A673 (cell line): ENCODE measurements around the gene VCX. TPM values are rescaled to one million over a fixed set of nuclear protein-coding genes. Genes with fewer than 3 reads are reported as not detected.

Experiments
- BruUV-seq: library from RNA; stranded (reverse); fragments of 400-500 nt; replicated peaks from 2 replicates; lab custom pipeline; 2021; lab: Mats Ljungman, UMichigan
- CTCF ChIA-PET: fragments of 300-600 bp; sonication (Branson Sonifier 250); formaldehyde crosslinking; loops from one replicate; lab custom pipeline; 2022; ENCODE audit warnings: antibody characterized with exemption; lab: Charles Lee
- POLR2A ChIA-PET: fragments of 300-600 bp; sonication (Branson Sonifier 250); formaldehyde crosslinking; loops from one replicate; lab custom pipeline; 2022; ENCODE audit warnings: antibody characterized with exemption; ENCODE audit not compliant: low non-redundant PET; lab: Charles Lee
- DNase-seq: peaks from one replicate; pipeline ENCODE4 v3.0.0-alpha.2; 2015; ENCODE audit warnings: low spot score
- H3K27ac ChIP-seq: fragments of 200-600 bp; sonication (generic); 2 replicates; pipeline ENCODE4 v1.5.1; 2016; ENCODE audit warnings: mixed run types, low read depth, mild to moderate bottlenecking, mixed read lengths, antibody characterized with exemption, low read length; ENCODE audit not compliant: poor library complexity, severe bottlenecking
- H3K27me3 ChIP-seq: fragments of 200-600 bp; sonication (generic); replicated peaks from 2 replicates; pipeline ENCODE4 v1.6.1; 2017; ENCODE audit warnings: mixed run types, low read depth, mild to moderate bottlenecking, mixed read lengths, antibody characterized with exemption, low read length; ENCODE audit not compliant: insufficient read depth, poor library complexity
- H3K36me3 ChIP-seq: fragments of 200-600 bp; sonication (generic); 2 replicates; pipeline ENCODE4 v1.6.1; 2016; ENCODE audit warnings: mixed run types, mild to moderate bottlenecking, mixed read lengths, antibody characterized with exemption, low read length; ENCODE audit not compliant: insufficient read depth, poor library complexity, severe bottlenecking
- H3K4me1 ChIP-seq: fragments of 200-600 bp; sonication (generic); 2 replicates; pipeline ENCODE4 v1.6.1; 2017; ENCODE audit warnings: mixed run types, mild to moderate bottlenecking, mixed read lengths, antibody characterized with exemption, low read length; ENCODE audit not compliant: insufficient read depth, poor library complexity, severe bottlenecking
- H3K4me3 ChIP-seq: fragments of 200-600 bp; sonication (generic); 2 replicates; pipeline ENCODE4 v1.5.1; 2016; ENCODE audit warnings: low read depth, mixed run types, mild to moderate bottlenecking, mixed read lengths, low read length; ENCODE audit not compliant: poor library complexity, severe bottlenecking
- H3K9me3 ChIP-seq: fragments of 200-600 bp; sonication (generic); 2 replicates; pipeline ENCODE4 v1.6.1; 2016; ENCODE audit warnings: mixed run types, low read depth, mild to moderate bottlenecking, mixed read lengths, antibody characterized with exemption, low read length; ENCODE audit not compliant: poor library complexity, severe bottlenecking
- EZH2 ChIP-seq: fragments of 200-600 bp; sonication (generic); IDR thresholded peaks from 2 replicates; pipeline ENCODE4 v1.6.1; 2017; ENCODE audit warnings: borderline replicate concordance, low read depth, mild to moderate bottlenecking, mixed read lengths, antibody characterized with exemption, low read length; ENCODE audit not compliant: poor library complexity, severe bottlenecking
- intact Hi-C: fragments of 100-400 bp; cut with micrococcal nuclease; formaldehyde crosslinking; loops from one replicate; pipeline ENCODE4 v1.10.0; 2022; ENCODE audit not compliant: unreplicated experiment
- total RNA-seq: library from RNA; stranded (reverse); gene quantifications from 2 replicates; pipeline ENCODE4 v1.2.3, GENCODE V29; 2021
- TF ChIP-seq, protein P1 (sequence below): fragments of 300-800, 200-600 bp; sonication (generic); conservative IDR thresholded peaks from 2 replicates; pipeline ENCODE4 v1.5.1; 2017; ENCODE audit warnings: low read depth, mild to moderate bottlenecking, antibody characterized with exemption, low read length, moderate library complexity, mixed read lengths

VCX gene
- total RNA-seq, 1 experiment from 2014 or later = not detected

DNA sequence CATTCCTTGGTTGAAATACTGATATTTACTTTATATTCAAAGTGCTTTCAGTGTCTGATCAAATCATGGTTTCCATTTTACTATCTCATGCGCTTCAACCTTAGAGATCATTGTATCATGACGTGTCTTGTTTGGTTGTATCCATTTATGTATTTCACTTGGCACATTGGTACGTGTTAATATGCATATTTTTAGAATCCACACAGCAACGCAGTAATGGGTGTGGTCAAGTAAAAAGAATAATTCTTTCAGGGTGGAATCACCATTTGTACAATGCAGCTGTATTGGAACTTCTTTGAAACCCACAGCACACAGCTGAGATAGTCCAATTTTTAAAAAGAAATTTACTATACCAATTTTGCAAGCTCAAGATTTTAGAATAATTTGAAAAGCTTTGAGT is 29.1 kb downstream of the VCX start:
- CTCF ChIA-PET = no interaction called here
- H3K27me3 ChIP-seq = no peaks in the 10 kb centered on the region

DNA sequence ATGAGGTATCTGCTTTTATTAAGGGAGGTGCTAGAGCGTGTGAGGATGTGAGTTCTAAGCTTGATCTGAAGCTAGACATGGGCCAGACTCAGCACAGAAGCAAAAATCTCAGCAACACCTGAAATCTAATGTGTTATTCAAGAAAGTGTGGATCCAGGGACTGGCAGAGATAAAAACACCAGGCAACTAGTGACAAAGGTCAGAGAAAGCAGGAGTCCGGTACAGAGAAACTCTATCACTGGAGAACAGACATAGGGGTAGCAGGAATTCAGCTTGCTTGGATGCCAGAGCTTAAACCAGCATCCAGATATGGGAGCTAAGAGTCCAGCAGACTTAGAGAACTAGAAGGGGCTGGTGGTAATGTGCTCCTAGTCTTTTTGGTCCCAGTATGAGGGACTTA is 34.0 kb downstream of the VCX start:
- POLR2A ChIA-PET = no interaction called here
- BruUV-seq = no TSS peak
- H3K27ac ChIP-seq = no peak overlapping the region

More for the DNA sequence above, 29.1 kb downstream of the VCX start:
- TF ChIP-seq EZH2 = no peak
- TF ChIP-seq, protein P1, sequence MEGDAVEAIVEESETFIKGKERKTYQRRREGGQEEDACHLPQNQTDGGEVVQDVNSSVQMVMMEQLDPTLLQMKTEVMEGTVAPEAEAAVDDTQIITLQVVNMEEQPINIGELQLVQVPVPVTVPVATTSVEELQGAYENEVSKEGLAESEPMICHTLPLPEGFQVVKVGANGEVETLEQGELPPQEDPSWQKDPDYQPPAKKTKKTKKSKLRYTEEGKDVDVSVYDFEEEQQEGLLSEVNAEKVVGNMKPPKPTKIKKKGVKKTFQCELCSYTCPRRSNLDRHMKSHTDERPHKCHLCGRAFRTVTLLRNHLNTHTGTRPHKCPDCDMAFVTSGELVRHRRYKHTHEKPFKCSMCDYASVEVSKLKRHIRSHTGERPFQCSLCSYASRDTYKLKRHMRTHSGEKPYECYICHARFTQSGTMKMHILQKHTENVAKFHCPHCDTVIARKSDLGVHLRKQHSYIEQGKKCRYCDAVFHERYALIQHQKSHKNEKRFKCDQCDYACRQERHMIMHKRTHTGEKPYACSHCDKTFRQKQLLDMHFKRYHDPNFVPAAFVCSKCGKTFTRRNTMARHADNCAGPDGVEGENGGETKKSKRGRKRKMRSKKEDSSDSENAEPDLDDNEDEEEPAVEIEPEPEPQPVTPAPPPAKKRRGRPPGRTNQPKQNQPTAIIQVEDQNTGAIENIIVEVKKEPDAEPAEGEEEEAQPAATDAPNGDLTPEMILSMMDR = no peak
- Histone ChIP-seq H3K4me1 (no peaks in the 10 kb centered on the region), H3K4me3 (no peak overlapping the region), H3K36me3 (no peaks in the 10 kb centered on the region), H3K27ac (no peak overlapping the region), H3K9me3 (no peaks in the 10 kb centered on the region)
- DNase-seq = no peak
- intact Hi-C loops = no loop called here
- POLR2A ChIA-PET = no interaction called here
- no TSS peak for BruUV-seq

DNA sequence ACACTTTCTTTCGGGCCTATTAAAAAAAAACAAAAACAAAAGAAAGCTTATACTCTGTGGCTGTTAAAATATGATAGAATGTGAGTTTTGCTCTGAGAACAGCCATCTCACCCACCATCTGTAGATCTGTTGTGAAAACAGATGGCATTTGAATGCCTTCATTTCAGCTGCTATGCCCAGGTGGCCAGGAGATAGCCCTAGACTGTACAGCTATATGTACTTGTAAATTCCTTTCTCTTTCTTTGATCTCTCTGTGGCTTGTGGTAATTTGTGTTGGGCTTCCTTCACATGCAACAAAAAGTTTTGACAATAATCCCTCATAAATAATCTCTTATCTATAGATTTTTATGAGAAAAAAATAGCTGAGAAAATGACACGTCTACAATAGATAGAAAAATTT is 46.2 kb downstream of the VCX start:
- intact Hi-C loops = no loop called here
- DNase-seq = no peak
- ChIA-PET CTCF (no interaction called here), POLR2A (no interaction called here)
- no peaks in the 10 kb centered on the region for H3K36me3 ChIP-seq
- no TSS peak for BruUV-seq
- no peak for TF ChIP-seq EZH2
- TF ChIP-seq, protein P1 = no peak
- no peaks in the 10 kb centered on the region for H3K4me1 ChIP-seq
- no peak overlapping the region for H3K27ac ChIP-seq
- H3K27me3 ChIP-seq = no peaks in the 10 kb centered on the region
- no peaks in the 10 kb centered on the region for H3K9me3 ChIP-seq
- H3K4me3 ChIP-seq = no peak overlapping the region

More for the DNA sequence above, 34.0 kb downstream of the VCX start:
- Histone ChIP-seq H3K36me3 (no peaks in the 10 kb centered on the region), H3K9me3 (no peaks in the 10 kb centered on the region), H3K4me1 (no peaks in the 10 kb centered on the region), H3K27me3 (no peaks in the 10 kb centered on the region), H3K4me3 (no peak overlapping the region)
- CTCF ChIA-PET = no interaction called here
- no peak for DNase-seq
- intact Hi-C loops = no loop called here
- TF ChIP-seq EZH2 = no peak
- TF ChIP-seq, protein P1 = no peak
